ENCODE results near the gene PYROXD2.

Gene PYROXD2

GRCh38 chr10:98433881-98434732 is 19.1 kb upstream of the PYROXD2 start:
- no peak for DNase-seq

DNA sequence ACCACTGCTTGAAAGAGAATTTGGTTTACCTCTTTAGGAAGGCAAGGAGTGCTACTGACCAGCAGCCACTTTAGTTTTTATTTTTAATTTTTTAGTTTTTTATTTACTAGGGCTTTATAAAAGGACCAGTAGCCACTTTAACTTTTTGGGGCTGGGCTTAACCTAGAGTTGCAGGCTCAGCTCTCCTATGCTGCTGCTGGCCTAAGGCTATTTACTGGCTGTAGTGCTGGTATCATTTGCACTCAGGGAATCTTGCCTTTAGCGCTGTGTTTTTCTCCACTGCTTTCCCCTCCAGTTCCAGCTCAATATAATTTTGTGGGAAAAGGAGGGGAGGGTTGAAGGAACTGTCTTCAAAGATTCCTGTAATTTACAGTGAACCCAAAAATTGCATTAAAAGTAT is 18.4 kb upstream of the PYROXD2 start:
- no peak for DNase-seq

GRCh38 chr10:98432330-98432729 is 17.3 kb upstream of the PYROXD2 start:
- no peak for DNase-seq

GRCh38 chr10:98431016-98431415 is 16.0 kb upstream of the PYROXD2 start:
- no peak for DNase-seq

- DNase-seq = no peak
Observed at GRCh38 chr10:98430427-98430826, 15.4 kb upstream of the PYROXD2 start.

DNA sequence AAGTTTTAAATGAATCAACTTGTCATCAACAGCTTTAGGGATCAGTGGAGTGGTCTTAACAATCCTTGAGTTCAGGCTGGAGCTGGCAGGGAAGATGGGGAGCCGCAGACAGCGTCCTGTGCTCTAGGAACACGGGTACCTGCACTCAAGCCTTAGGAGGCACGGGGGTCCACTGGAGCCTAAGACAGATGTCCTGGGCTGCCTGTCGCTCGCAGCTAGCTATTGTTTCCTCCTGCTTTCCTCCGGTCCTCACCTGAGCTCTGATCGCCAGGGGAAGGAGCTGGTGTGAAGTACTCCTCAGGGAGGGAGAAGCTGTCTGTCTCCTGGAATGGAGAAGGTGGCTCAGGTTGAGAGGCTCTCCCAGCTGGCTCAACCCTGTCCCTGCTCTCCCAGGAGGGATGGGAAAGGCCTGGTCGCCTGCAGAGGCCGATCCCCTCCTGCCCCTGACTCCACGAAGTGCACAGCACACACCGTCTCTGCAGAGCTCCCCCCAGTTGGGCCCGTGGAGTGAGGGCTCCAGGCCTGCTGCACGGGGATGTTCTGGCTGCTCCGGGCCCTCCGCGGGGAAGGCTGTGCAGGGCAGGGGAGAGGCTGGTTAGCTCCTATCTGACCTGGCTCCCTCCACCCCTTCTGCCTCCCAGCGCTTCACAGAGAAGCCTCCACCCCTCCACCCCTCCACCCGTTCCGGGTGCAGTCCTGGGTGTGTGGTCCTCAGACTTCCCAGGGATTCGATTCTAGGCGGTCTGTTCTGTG is 14.5 kb upstream of the PYROXD2 start:
- no peak for DNase-seq

GRCh38 chr10:98427011-98427515 is 12.1 kb upstream of the PYROXD2 start:
- no peak for DNase-seq

DNA sequence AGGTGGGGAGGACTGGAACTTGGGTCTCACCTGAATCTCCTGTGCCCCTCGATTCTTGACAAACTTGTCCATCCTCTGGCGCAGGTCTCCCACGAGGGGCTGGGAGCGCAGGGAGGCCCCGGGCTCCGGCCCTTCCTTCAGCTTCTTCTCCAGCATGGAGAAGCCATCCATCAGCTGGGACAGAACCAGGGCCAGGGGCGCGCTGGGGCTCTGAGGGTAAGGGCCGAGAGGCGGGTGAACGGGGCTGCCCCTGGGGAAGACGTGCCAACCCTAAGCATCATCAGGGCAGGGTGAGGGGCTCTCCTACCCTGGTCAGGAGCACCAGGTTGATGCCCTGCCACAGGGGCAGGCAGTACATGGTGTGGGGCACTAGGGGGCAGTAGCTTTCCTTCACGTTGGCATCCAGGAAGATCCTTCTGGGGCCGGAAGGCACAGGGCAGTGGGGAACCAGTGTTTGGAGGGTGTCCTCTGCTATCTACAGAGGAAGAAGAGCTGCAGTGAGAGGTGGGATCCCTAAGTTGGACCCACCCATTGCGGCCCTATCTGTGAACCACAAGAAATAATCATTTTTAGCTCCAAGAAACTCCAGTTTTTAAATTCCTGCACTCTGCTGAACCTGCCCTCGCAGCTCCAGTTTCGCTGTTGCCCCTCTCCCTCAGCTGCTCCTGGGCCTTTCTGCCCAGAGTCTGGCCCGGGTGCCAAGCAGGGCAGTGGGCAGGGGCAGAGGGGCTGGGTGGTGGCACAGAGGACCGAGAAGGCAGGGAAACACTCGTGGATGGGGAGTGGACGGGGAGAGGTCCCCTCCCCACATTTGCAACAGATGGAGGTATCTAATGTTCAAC is 10.8 kb upstream of the PYROXD2 start:
- DNase-seq = no peak

- no peak for DNase-seq
Observed at GRCh38 chr10:98424295-98425254, 9.6 kb upstream of the PYROXD2 start.

DNA sequence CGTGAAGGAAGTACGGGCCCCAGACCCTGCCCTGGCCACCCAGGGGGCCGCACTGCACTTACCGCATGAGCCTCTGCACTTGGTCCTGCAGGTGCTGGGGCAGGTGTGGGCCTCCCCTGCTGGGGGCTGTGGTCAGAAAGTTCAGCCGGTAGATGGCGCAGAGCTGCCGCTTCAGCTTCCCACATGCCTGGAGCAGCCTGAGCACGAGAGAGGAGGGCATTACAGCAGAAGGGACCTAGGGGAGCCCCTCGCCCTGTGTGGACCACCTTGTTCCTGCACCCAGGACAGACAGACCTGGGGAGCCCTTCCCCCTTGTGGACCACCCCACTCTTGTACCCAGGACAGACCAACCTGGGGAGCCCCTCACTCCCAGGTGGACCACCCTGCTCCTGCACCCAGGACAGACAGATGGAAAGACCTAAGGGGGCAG is 8.7 kb upstream of the PYROXD2 start:
- peak; percentile 78 for DNase-seq

GRCh38 chr10:98422182-98422581 is 7.2 kb upstream of the PYROXD2 start:
- DNase-seq = no peak

DNA sequence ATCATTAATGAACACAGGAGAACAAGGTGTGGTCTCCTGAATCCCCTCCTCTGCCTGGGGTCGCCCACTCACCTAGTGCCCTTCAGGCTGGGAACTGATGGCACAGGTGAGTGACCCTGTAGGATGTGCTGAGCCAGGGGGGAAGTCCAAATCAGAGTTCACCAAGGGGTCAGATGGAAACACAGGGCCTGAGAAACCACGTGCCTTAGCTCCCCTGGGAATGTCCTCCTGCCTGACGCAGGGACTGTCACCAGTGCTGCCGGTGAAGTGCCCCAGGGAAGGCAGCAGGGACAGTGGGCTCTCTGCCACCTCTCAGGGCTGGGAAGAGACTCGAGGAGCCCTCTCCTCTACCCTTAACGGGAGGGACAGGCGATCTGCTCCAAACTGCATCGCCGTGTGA is 5.8 kb upstream of the PYROXD2 start:
- no peak for DNase-seq

GRCh38 chr10:98419469-98420261 is 4.7 kb upstream of the PYROXD2 start:
- no peak for DNase-seq

- peak; percentile 87 for DNase-seq
Observed at GRCh38 chr10:98418665-98419468, 3.9 kb upstream of the PYROXD2 start.

- DNase-seq = no peak
Observed at GRCh38 chr10:98417973-98418664, 3.1 kb upstream of the PYROXD2 start.

- no peak for DNase-seq
Observed at GRCh38 chr10:98417481-98417959, 2.5 kb upstream of the PYROXD2 start.

DNA sequence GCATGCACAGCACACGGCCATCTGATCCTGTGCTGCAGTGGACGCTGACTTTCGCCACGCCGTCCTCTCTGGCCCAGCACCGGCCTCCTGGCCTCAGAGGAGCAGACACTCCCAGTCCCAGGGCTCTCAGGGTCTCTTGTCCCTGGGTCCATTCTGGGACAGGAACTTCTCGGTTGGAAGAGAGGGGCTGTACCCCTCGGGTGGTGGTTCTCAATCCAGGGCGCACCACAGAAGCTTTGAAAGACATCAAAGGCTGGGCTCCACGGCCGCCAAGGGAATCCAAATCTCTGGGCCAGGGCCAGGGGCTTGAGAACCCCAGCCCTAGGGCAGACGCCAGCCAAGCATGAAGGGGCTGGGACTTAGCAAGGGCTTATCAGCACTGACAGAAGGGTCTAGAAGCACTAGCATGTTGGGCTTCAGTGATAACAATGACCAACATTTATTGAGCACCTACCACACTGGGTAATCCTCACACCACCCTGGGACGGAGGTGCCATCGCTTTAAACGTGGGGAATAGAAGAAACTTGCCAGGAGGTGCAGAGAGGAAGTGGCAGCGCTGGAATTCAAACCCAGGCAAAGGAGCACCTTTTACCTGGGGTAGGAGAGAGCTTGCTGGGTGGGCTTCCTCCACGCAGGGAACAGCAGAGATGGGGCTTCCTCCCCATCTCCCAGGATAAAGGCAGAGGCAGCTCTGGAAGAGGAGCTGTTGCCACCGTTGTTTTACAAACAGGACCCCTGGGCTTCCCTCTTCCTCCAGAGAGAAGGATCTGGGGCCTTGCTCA is 1.8 kb upstream of the PYROXD2 start:
- no peak for DNase-seq

DNA sequence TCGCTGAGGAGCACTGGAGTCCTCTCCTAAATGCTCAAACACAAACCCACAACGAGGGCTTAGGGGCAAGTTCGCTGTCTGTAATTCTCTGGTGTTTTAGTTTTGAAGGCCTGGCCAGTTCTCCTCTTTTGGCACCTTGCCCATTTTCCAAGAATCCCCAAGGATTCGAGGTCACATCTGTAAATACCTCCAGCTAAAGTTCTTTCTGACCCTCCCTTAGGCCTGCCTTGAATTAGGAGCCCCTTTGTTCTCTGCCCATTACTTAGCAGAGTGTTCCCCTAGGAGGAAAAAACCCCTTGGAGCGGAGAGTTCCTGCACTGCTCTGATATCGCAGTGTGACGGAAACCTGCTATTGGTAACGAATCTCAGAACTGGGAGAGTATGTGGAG is 743 bp upstream of the PYROXD2 start:
- DNase-seq = no peak

GRCh38 chr10:98414578-98414931 is 427 bp downstream of the PYROXD2 start:
- DNase-seq = no peak
